OCI-LY1 (cell line): ENCODE data around the gene MDN1.

Source experiments
- EZH2 ChIP-seq: fragments of 200-600 bp; sonication (generic), shearing (Covaris generic); IDR thresholded peaks from 2 replicates; pipeline ENCODE4 v1.8.0; 2017; ENCODE audit warnings: borderline replicate concordance, mixed run types, mild to moderate bottlenecking, antibody characterized with exemption, low read length, moderate library complexity, mixed read lengths
- TF ChIP-seq, protein P1 (sequence below): fragments of 200-600 bp; sonication (generic), shearing (Covaris generic); IDR thresholded peaks from 2 replicates; pipeline ENCODE4 v1.5.1; 2017; ENCODE audit warnings: mild to moderate bottlenecking, antibody characterized with exemption, low read length, moderate library complexity, mixed read lengths

DNA sequence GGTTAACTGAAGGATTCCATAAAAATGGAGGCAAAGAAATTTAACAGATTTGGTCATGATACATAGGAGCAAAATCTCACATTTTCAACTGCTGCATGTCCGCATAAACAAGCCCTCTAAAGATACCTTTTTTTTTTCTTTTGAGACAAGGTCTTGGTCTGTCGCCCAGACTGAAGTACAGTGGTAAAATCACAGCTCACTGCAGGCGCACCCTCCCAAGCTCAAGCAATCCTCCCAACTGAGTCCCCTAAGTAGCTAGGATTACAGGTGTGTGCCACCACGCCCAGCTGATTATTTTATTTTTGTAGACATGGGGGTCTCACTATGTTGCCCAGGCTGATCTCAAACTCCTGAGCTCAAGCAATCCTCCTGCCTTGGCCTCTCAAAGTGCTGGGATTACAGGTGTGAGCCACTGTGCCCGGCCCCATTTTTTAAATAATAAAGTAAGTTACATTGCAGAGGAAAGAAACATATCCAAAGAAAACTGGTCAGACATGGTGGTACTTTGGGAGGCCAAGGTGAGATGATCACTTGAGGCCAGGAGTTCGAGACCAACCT is 13.7 kb downstream of the MDN1 start:
- no peak for TF ChIP-seq EZH2
- TF ChIP-seq, protein P1, sequence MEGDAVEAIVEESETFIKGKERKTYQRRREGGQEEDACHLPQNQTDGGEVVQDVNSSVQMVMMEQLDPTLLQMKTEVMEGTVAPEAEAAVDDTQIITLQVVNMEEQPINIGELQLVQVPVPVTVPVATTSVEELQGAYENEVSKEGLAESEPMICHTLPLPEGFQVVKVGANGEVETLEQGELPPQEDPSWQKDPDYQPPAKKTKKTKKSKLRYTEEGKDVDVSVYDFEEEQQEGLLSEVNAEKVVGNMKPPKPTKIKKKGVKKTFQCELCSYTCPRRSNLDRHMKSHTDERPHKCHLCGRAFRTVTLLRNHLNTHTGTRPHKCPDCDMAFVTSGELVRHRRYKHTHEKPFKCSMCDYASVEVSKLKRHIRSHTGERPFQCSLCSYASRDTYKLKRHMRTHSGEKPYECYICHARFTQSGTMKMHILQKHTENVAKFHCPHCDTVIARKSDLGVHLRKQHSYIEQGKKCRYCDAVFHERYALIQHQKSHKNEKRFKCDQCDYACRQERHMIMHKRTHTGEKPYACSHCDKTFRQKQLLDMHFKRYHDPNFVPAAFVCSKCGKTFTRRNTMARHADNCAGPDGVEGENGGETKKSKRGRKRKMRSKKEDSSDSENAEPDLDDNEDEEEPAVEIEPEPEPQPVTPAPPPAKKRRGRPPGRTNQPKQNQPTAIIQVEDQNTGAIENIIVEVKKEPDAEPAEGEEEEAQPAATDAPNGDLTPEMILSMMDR, result no peak
